ENCODE data around the gene TRPV4.

Gene TRPV4

DNA sequence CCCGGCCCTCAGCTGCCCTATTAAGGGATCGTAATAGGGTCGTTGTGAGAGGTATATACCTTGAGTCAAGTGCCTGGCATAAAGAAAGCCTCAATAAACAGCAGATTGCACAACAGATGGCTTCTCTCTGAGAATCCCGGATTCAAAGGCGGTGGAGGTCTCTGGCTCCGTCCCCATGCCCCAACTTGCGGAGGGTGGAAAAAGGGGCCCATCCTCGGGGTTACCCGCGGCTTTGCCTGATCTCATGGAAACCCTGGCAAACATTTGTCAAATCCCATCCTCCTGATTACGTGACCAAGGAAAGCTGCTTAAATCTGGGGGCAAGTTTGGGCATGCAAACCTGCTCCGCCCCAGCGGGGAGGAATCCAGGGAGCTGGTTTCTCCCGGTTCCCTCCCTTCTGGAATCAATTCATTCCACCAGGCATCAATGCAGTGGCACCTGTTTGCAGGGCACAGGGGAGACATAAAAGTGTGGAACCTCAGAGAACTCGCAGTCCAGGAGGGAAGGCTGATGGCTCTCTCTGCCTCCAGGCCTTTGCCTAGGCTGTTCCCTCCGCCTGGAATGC, 12.3 kb downstream of the TRPV4 start:
- no peaks in the 10 kb centered on the region for H3K9me3 ChIP-seq (ENCODE audit: control insufficient read depth, insufficient read depth, low read depth, low read length)
- ChIA-PET CTCF (no interaction called here), POLR2A (interaction anchor here (1.2 kb wide), 1 partner anchor 13 kb away, joined by 3 read pairs; no protein-coding TSS in a partner anchor)
- no peak overlapping the region for H3K4me3 ChIP-seq (ENCODE audit: low read depth, low read length)
- no peaks in the 10 kb centered on the region for H3K36me3 ChIP-seq (ENCODE audit: control insufficient read depth in 2 of 2, insufficient read depth in 1 of 2, low read length in 2 of 2)
- no peaks in the 10 kb centered on the region for H3K4me1 ChIP-seq (ENCODE audit: control insufficient read depth, insufficient read depth, low read length)
- peak overlapping the region; percentile 34; the same call in 1 of the 2 replicates for H3K27ac ChIP-seq (ENCODE audit: extremely low read depth, low read depth, low read length)
- TF ChIP-seq ZNF600 (tag by site-specific recombination; IDR thresholded peaks at IDR 0.05) (0 out of 2 replicates have a peak, but pooled peaks have one; percentile 38), KLF10 (tag by site-specific recombination; IDR thresholded peaks at IDR 0.05) (no peak), ZNF571 (tag by site-specific recombination; IDR thresholded peaks at IDR 0.05) (no peak), ZNF146 (tag by site-specific recombination; IDR thresholded peaks at IDR 0.05) (no peak), ZSCAN30 (tag by site-specific recombination; IDR thresholded peaks at IDR 0.05) (0 out of 2 replicates have a peak, but pooled peaks have one; percentile 29), ZNF561 (tag by site-specific recombination; IDR thresholded peaks at IDR 0.05; ENCODE audit: borderline replicate concordance) (no peak), PRDM1 (tag by site-specific recombination; IDR thresholded peaks at IDR 0.05) (peak; percentile 67), ZNF394 (tag by site-specific recombination; IDR thresholded peaks at IDR 0.05; ENCODE audit: borderline replicate concordance) (peak; percentile 4; the same call in 1 of the 2 replicates), ZBTB21 (tag by site-specific recombination; IDR thresholded peaks at IDR 0.05) (0 out of 2 replicates have a peak, but pooled peaks have one; percentile 33), ZNF341 (tag by site-specific recombination; IDR thresholded peaks at IDR 0.05; ENCODE audit: low read depth) (peak; percentile 90), TSHZ1 (tag by site-specific recombination; IDR thresholded peaks at IDR 0.05; ENCODE audit: borderline replicate concordance) (0 out of 2 replicates have a peak, but pooled peaks have one; percentile 37), ZNF18 (tag by site-specific recombination; IDR thresholded peaks at IDR 0.05) (0 out of 2 replicates have a peak, but pooled peaks have one; percentile 15), ZNF664 (tag by site-specific recombination; IDR thresholded peaks at IDR 0.05) (0 out of 2 replicates have a peak, but pooled peaks have one; percentile 7), GLIS1 (tag by site-specific recombination; IDR thresholded peaks at IDR 0.05) (peak; percentile 73), ZNF335 (tag by site-specific recombination; conservative IDR thresholded peaks at IDR 0.05) (peak; percentile 94), ZBTB48 (tag by site-specific recombination; IDR thresholded peaks at IDR 0.05) (peak; percentile 89), ZNF366 (tag by site-specific recombination; conservative IDR thresholded peaks at IDR 0.05) (peak; percentile 82), KLF1 (tag by site-specific recombination; IDR thresholded peaks at IDR 0.05) (peak; percentile 81), ZNF24 (tag by site-specific recombination; IDR thresholded peaks at IDR 0.05) (peak; percentile 56; the same call in 1 of the 2 replicates)
- TF ChIP-seq, protein P1, sequence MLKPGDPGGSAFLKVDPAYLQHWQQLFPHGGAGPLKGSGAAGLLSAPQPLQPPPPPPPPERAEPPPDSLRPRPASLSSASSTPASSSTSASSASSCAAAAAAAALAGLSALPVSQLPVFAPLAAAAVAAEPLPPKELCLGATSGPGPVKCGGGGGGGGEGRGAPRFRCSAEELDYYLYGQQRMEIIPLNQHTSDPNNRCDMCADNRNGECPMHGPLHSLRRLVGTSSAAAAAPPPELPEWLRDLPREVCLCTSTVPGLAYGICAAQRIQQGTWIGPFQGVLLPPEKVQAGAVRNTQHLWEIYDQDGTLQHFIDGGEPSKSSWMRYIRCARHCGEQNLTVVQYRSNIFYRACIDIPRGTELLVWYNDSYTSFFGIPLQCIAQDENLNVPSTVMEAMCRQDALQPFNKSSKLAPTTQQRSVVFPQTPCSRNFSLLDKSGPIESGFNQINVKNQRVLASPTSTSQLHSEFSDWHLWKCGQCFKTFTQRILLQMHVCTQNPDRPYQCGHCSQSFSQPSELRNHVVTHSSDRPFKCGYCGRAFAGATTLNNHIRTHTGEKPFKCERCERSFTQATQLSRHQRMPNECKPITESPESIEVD (tag by site-specific recombination; IDR thresholded peaks at IDR 0.05): no peak
- TF ChIP-seq, protein P2, sequence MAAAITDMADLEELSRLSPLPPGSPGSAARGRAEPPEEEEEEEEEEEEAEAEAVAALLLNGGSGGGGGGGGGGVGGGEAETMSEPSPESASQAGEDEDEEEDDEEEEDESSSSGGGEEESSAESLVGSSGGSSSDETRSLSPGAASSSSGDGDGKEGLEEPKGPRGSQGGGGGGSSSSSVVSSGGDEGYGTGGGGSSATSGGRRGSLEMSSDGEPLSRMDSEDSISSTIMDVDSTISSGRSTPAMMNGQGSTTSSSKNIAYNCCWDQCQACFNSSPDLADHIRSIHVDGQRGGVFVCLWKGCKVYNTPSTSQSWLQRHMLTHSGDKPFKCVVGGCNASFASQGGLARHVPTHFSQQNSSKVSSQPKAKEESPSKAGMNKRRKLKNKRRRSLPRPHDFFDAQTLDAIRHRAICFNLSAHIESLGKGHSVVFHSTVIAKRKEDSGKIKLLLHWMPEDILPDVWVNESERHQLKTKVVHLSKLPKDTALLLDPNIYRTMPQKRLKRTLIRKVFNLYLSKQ (tag by site-specific recombination; IDR thresholded peaks at IDR 0.05; ENCODE audit: borderline replicate concordance): no peak
- TF ChIP-seq, protein P3, sequence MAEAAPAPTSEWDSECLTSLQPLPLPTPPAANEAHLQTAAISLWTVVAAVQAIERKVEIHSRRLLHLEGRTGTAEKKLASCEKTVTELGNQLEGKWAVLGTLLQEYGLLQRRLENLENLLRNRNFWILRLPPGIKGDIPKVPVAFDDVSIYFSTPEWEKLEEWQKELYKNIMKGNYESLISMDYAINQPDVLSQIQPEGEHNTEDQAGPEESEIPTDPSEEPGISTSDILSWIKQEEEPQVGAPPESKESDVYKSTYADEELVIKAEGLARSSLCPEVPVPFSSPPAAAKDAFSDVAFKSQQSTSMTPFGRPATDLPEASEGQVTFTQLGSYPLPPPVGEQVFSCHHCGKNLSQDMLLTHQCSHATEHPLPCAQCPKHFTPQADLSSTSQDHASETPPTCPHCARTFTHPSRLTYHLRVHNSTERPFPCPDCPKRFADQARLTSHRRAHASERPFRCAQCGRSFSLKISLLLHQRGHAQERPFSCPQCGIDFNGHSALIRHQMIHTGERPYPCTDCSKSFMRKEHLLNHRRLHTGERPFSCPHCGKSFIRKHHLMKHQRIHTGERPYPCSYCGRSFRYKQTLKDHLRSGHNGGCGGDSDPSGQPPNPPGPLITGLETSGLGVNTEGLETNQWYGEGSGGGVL (tag by site-specific recombination; IDR thresholded peaks at IDR 0.05): peak; percentile 78
